ENCODE measurements around the gene ZNF518A. TPM values are rescaled to one million over a fixed set of nuclear protein-coding genes. Genes with fewer than 3 reads are reported as not detected.
"Not testable (repeated sequence)": the region's sequence is repeated elsewhere in the genome, so short reads cannot be mapped to it uniquely, and the experiment has no call there.

The ZNF518A gene
- total RNA-seq, 6 experiments from 2014 or later, result 6.7 to 10.4 (median 8.8) TPM

GRCh38 chr10:96188916-96189315, 58.8 kb downstream of the ZNF518A start:
- no peaks in the 10 kb centered on the region for H3K4me1 ChIP-seq
- H3K9me3 ChIP-seq, result peaks cover 0 to 3% (median 0%) of the 10 kb centered on the region in 4 donors
- 67% methylated on average over 1 of the region's 1 CpG for WGBS (ENCODE audit: insufficient coverage, low coverage, low lambda C conversion rate, missing lambda C conversion rate)
- H3K27me3 ChIP-seq, result no peaks in the 10 kb centered on the region
- peaks cover 0 to 8% (median 4%) of the 10 kb centered on the region in 4 donors for H3K36me3 ChIP-seq
- DNase-seq (no peak), ATAC-seq (no peak)
- intact Hi-C loops (cut with DNase I), result no loop called here
- no peak overlapping the region for H3K4me3 ChIP-seq
- TF ChIP-seq CTCF (IDR thresholded peaks at IDR 0.05) (no peak), POLR2A (IDR thresholded peaks at IDR 0.05) (no peak)
- no peak overlapping the region for H3K27ac ChIP-seq

- H3K27me3 ChIP-seq; H3K4me3 ChIP-seq; H3K36me3 ChIP-seq; H3K27ac ChIP-seq; H3K4me1 ChIP-seq; intact Hi-C loops (cut with DNase I); DNase-seq; ATAC-seq; H3K9me3 ChIP-seq: not testable (repeated sequence)
- WGBS (ENCODE audit: insufficient coverage, low coverage, low lambda C conversion rate, missing lambda C conversion rate), result 60% methylated on average over 1 of the region's 1 CpG
Measured at GRCh38 chr10:96189505-96189904, 59.4 kb downstream of the ZNF518A start.

- H3K36me3 ChIP-seq, result peaks cover 0 to 60% (median 30%) of the 10 kb centered on the region in 4 donors
- no peak overlapping the region for H3K4me3 ChIP-seq
- no peaks in the 10 kb centered on the region for H3K27me3 ChIP-seq
- peaks cover 0 to 2% (median 0%) of the 10 kb centered on the region in 4 donors for H3K4me1 ChIP-seq
- ATAC-seq, result no peak
- 85% methylated on average over 1 of the region's 1 CpG for WGBS (ENCODE audit: insufficient coverage, low coverage, low lambda C conversion rate, missing lambda C conversion rate)
- no peak for DNase-seq
- intact Hi-C loops (cut with DNase I), result no loop called here
- no peak for TF ChIP-seq CTCF (IDR thresholded peaks at IDR 0.05)
- no peak for TF ChIP-seq POLR2A (IDR thresholded peaks at IDR 0.05)
- H3K9me3 ChIP-seq, result no peaks in the 10 kb centered on the region
- H3K27ac ChIP-seq, result no peak overlapping the region
Measured at GRCh38 chr10:96201525-96201924, 71.4 kb downstream of the ZNF518A start.

GRCh38 chr10:96205580-96205979, 75.5 kb downstream of the ZNF518A start:
- H3K36me3 ChIP-seq, result peaks cover 0 to 74% (median 26%) of the 10 kb centered on the region in 4 donors
- H3K9me3 ChIP-seq, result no peaks in the 10 kb centered on the region
- DNase-seq (no peak), ATAC-seq (no peak)
- WGBS (ENCODE audit: insufficient coverage, low coverage, low lambda C conversion rate, missing lambda C conversion rate), result 82% methylated on average over 1 of the region's 1 CpG
- peaks cover 0 to 2% (median 0%) of the 10 kb centered on the region in 4 donors for H3K4me1 ChIP-seq
- H3K27me3 ChIP-seq, result no peaks in the 10 kb centered on the region
- TF ChIP-seq POLR2A (IDR thresholded peaks at IDR 0.05) (no peak), CTCF (IDR thresholded peaks at IDR 0.05) (no peak)
- no peak overlapping the region for H3K4me3 ChIP-seq
- intact Hi-C loops (cut with DNase I), result no loop called here
- no peak overlapping the region for H3K27ac ChIP-seq

- Histone ChIP-seq H3K4me1 (peaks cover 0 to 2% (median 0%) of the 10 kb centered on the region in 4 donors), H3K27ac (no peak overlapping the region), H3K36me3 (peaks cover 0 to 54% (median 20%) of the 10 kb centered on the region in 4 donors), H3K4me3 (no peak overlapping the region), H3K9me3 (no peaks in the 10 kb centered on the region), H3K27me3 (no peaks in the 10 kb centered on the region)
- DNase-seq (no peak), ATAC-seq (no peak)
- intact Hi-C loops (cut with DNase I), result no loop called here
- 78% methylated on average over 2 of the region's 2 CpGs for WGBS (ENCODE audit: insufficient coverage, low coverage, low lambda C conversion rate, missing lambda C conversion rate)
- TF ChIP-seq POLR2A (IDR thresholded peaks at IDR 0.05) (no peak), CTCF (IDR thresholded peaks at IDR 0.05) (no peak)
Measured at GRCh38 chr10:96208271-96208670, 78.2 kb downstream of the ZNF518A start.

Data from right lobe of liver (tissue), 6 donors.